Ishikawa (cell line): ENCODE results near the gene VWA8.

ENCODE experiments used
- CEBPB ChIP-seq: IDR thresholded peaks from 2 replicates; pipeline ENCODE4 v1.6.1; 2012
- EGR1 ChIP-seq: IDR thresholded peaks from 2 replicates; pipeline ENCODE4 v1.6.1; 2012
- REST ChIP-seq: IDR thresholded peaks from 2 replicates; pipeline ENCODE4 v1.6.1; 2012; ENCODE audit warnings: low read depth, mild to moderate bottlenecking
- TCF12 ChIP-seq: IDR thresholded peaks from 2 replicates; pipeline ENCODE4 v1.6.1; 2012; ENCODE audit warnings: low read depth
- YY1 ChIP-seq: IDR thresholded peaks from 2 replicates; pipeline ENCODE4 v1.6.1; 2012; ENCODE audit warnings: low read depth
- TF ChIP-seq, protein P1 (sequence below): IDR thresholded peaks from 2 replicates; pipeline ENCODE4 v1.6.1; 2012
- TF ChIP-seq, protein P2 (sequence below): IDR thresholded peaks from 2 replicates; pipeline ENCODE4 v1.6.1; 2012

DNA sequence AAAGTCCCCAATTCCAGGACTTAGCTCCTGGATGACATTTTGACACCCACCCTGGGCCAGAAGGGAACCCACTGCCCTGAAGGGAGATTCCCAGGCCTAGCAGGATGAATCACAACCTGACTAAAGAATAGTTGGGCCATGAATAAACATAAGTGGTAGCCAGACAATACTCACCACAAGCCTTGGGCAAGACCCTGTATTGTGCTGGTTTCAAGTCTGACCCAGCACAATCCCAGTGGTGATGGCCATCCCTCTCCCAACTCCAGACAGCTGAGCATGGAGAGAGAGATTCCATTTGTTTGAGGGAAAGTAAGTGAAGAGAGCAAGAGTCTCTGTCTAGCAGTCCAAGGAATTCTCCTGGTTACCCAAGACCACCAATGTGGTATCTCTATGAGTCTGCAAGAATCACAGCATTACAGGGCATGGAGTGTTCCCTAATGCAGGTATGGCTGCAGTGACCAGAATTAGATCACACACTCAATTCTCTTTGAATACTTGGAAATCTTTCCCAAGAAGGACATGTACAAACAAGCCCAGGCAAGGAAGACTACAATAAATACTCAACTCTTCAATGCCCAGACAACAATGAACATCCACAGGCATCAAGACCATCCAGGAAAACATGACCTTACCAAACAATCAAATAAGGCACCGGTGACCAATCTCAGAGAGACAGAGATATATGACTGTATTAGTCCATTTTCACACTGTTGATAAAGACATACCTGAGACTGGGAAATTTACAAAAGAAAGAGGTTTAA lies 158.0 kb downstream of the VWA8 start:
- TF ChIP-seq EGR1 (no peak), YY1 (no peak), REST (no peak), TCF12 (no peak), CEBPB (no peak)
- TF ChIP-seq, protein P1, sequence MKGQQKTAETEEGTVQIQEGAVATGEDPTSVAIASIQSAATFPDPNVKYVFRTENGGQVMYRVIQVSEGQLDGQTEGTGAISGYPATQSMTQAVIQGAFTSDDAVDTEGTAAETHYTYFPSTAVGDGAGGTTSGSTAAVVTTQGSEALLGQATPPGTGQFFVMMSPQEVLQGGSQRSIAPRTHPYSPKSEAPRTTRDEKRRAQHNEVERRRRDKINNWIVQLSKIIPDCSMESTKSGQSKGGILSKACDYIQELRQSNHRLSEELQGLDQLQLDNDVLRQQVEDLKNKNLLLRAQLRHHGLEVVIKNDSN: no peak
- TF ChIP-seq, protein P2, sequence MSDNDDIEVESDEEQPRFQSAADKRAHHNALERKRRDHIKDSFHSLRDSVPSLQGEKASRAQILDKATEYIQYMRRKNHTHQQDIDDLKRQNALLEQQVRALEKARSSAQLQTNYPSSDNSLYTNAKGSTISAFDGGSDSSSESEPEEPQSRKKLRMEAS: no peak
